Stomach (tissue), 9 donors: ENCODE measurements around the gene FAM3D. TPM values are rescaled to one million over a fixed set of nuclear protein-coding genes. Genes with fewer than 3 reads are reported as not detected.
A peak's percentile ranks its signal among the peaks of the same experiment; 100 is the strongest.

ENCODE experiments used
- DNase-seq, 2 donors: peaks; one replicate each; pipeline versions ENCODE4 v3.0.0 to v3.0.0-alpha.2; 2013 to 2019
- H3K27ac ChIP-seq, 5 donors: fragments of 200-600 bp in 4 of 5; sonication (generic) in 4 of 5; one replicate each; pipeline ENCODE4 v1.5.1; 2013 to 2019; ENCODE audit warnings: mild to moderate bottlenecking in 1 of 5, moderate library complexity in 1 of 5
- H3K27me3 ChIP-seq, 3 donors: fragments of 200-600 bp; sonication (generic); one replicate each; pipeline ENCODE4 v1.5.1; 2017 to 2019; ENCODE audit warnings: mixed run types in 1 of 3
- H3K36me3 ChIP-seq, 4 donors: fragments of 200-600 bp; sonication (generic); 1 replicate in 3 of 4; 2 replicates in 1 of 4; pipeline ENCODE4 v1.5.1; 2016 to 2019
- H3K4me1 ChIP-seq, 4 donors: fragments of 200-600 bp; sonication (generic); one replicate each; pipeline ENCODE4 v1.5.1; 2016 to 2019
- H3K4me3 ChIP-seq, 4 donors: fragments of 200-600 bp; sonication (generic) in 3 of 4; one replicate each; pipeline ENCODE4 v1.5.1; 2016 to 2019; ENCODE audit warnings: mild to moderate bottlenecking in 1 of 4
- H3K9me3 ChIP-seq, 4 donors: fragments of 200-600 bp; sonication (generic); one replicate each; pipeline ENCODE4 v1.5.1; 2016 to 2019
- CTCF ChIP-seq, 7 experiments: fragments of 450-650 bp in 4 of 7; fragments of 200-600 bp in 3 of 7; sonication (generic) in 3 of 7; IDR thresholded peaks; one replicate each; pipeline ENCODE4 v1.5.1; 2016 to 2019; ENCODE audit warnings: antibody characterized with exemption in 7 of 7, control low read depth in 2 of 7, mild to moderate bottlenecking in 1 of 7
- EP300 ChIP-seq: sonication (generic); formaldehyde crosslinking; IDR thresholded peaks from one replicate; pipeline ENCODE4 v1.6.1; 2017; ENCODE audit warnings: antibody characterized with exemption
- POLR2A ChIP-seq, 4 donors: fragments of 450-650 bp; IDR thresholded peaks; one replicate each; pipeline ENCODE4 v1.6.1; 2016; ENCODE audit warnings: antibody characterized with exemption in 4 of 4, control low read depth in 2 of 4, mild to moderate bottlenecking in 1 of 4, moderate library complexity in 1 of 4
- POLR2AphosphoS5 ChIP-seq, 3 donors: sonication (generic); formaldehyde crosslinking; IDR thresholded peaks; one replicate each; pipeline ENCODE4 v1.6.1; 2016; ENCODE audit warnings: antibody characterized with exemption in 3 of 3
- WGBS, 5 donors: extraction: QIAGEN DNeasy Blood & Tissue Kit in 3 of 5; methylation state at CpG; one replicate each; pipeline versions ENCODE4 v1.1.5 to v1.1.7; 2013 to 2018; 5-methylcytosine and 5-hydroxymethylcytosine counted together
- intact Hi-C: fragments of 100-400 bp; cut with DNase I; formaldehyde crosslinking; loops from one replicate; pipeline ENCODE4 v1.15.1; 2023; ENCODE audit warnings: low total_unique reads
- polyA plus RNA-seq, 3 donors: library from polyadenylated mRNA; stranded (reverse); fragments of 200-250 nt; gene quantifications; one replicate each; pipeline ENCODE4 v1.2.3, GENCODE V29; 2013
- total RNA-seq, 5 donors: library from RNA; depleted of rRNA; stranded (reverse); fragments of >200 nt; gene quantifications; one replicate each; pipeline versions ENCODE4 v1.1.0 to v1.2.3, GENCODE V29; 2014 to 2016
- donor health status: healthy with polysubstance abuse.
- donor health status: Bipolar disorder and iron deficiency.
- donor health status: healthy.

Gene FAM3D
- total and polyA plus RNA-seq, 8 donors, result 7.6 to 581 (median 39.1) TPM

- no peak for DNase-seq
Observed at GRCh38 chr3:58664611-58665010, 2.0 kb downstream of the FAM3D start.

GRCh38 chr3:58661836-58662420 is 4.6 kb downstream of the FAM3D start:
- H3K27me3 ChIP-seq, result no peaks in the 10 kb centered on the region
- H3K36me3 ChIP-seq, result no peaks in the 10 kb centered on the region
- H3K9me3 ChIP-seq, result no peaks in the 10 kb centered on the region
- WGBS, 5 donors, result 62 to 80% (median 71%) methylated on average over 6 of the region's 6 CpGs
- H3K4me1 ChIP-seq, result peaks cover 0 to 60% (median 15%) of the 10 kb centered on the region in 4 donors
- DNase-seq, result no peak
- no peak for TF ChIP-seq POLR2AphosphoS5 (IDR thresholded peaks at IDR 0.05)
- no peak for TF ChIP-seq POLR2A (IDR thresholded peaks at IDR 0.05)
- TF ChIP-seq CTCF (IDR thresholded peaks at IDR 0.05), result no peak
- TF ChIP-seq EP300, result no peak
- no peak overlapping the region for H3K27ac ChIP-seq
- intact Hi-C loops, result no loop called here
- H3K4me3 ChIP-seq, result no peak overlapping the region

More at GRCh38 chr3:58664611-58665010, 2.0 kb downstream of the FAM3D start:
- H3K4me3 ChIP-seq, result peak overlapping the region in 2 of 4 donors; percentile 17 to 39
- H3K27me3 ChIP-seq, result no peaks in the 10 kb centered on the region
- H3K36me3 ChIP-seq, result no peaks in the 10 kb centered on the region
- H3K27ac ChIP-seq, result peak overlapping the region in 4 of 5 donors; percentile 5 to 90 (median 47)
- no peak for TF ChIP-seq POLR2AphosphoS5 (IDR thresholded peaks at IDR 0.05)
- TF ChIP-seq EP300, result no peak
- no peak for TF ChIP-seq POLR2A (IDR thresholded peaks at IDR 0.05)
- TF ChIP-seq CTCF (IDR thresholded peaks at IDR 0.05), result no peak
- no peaks in the 10 kb centered on the region for H3K9me3 ChIP-seq
- peaks cover 0 to 41% (median 20%) of the 10 kb centered on the region in 4 donors for H3K4me1 ChIP-seq
- intact Hi-C loops, result no loop called here
- WGBS, 5 donors, result 54 to 89% (median 76%) methylated on average over 3 of the region's 3 CpGs

- no peak for TF ChIP-seq POLR2A (IDR thresholded peaks at IDR 0.05)
- no peak for TF ChIP-seq EP300
- TF ChIP-seq CTCF (IDR thresholded peaks at IDR 0.05), result no peak
- no peak for TF ChIP-seq POLR2AphosphoS5 (IDR thresholded peaks at IDR 0.05)
- H3K27ac ChIP-seq, result no peak overlapping the region
Observed at GRCh38 chr3:58660998-58661397, 5.6 kb downstream of the FAM3D start.

GRCh38 chr3:58659051-58659675 is 7.4 kb downstream of the FAM3D start:
- Histone ChIP-seq H3K27ac (peak overlapping the region in 2 of 5 donors; percentile 18 to 20), H3K9me3 (no peaks in the 10 kb centered on the region), H3K27me3 (no peaks in the 10 kb centered on the region), H3K36me3 (peaks cover 0 to 8% (median 1%) of the 10 kb centered on the region in 4 donors), H3K4me1 (peaks cover 0 to 44% (median 4%) of the 10 kb centered on the region in 4 donors), H3K4me3 (no peak overlapping the region)
- DNase-seq, result peak; percentile 55 to 75
- 49 to 57% (median 51%) methylated on average over 15 of the region's 15 CpGs for WGBS, 5 donors
- intact Hi-C loops, result no loop called here
- TF ChIP-seq POLR2AphosphoS5 (IDR thresholded peaks at IDR 0.05), result peak in 1 of 3 donors; percentile 24
- TF ChIP-seq CTCF (IDR thresholded peaks at IDR 0.05), result peak in 5 of 7 experiments; percentile 16 to 40 (median 23)
- TF ChIP-seq EP300, result no peak
- no peak for TF ChIP-seq POLR2A (IDR thresholded peaks at IDR 0.05)

More at GRCh38 chr3:58660998-58661397, 5.6 kb downstream of the FAM3D start:
- intact Hi-C loops, result no loop called here
- Histone ChIP-seq H3K4me3 (no peak overlapping the region), H3K27me3 (no peaks in the 10 kb centered on the region), H3K9me3 (no peaks in the 10 kb centered on the region), H3K36me3 (no peaks in the 10 kb centered on the region), H3K4me1 (peaks cover 0 to 54% (median 12%) of the 10 kb centered on the region in 4 donors)
- 57 to 75% (median 69%) methylated on average over 6 of the region's 6 CpGs for WGBS, 5 donors
- no peak for DNase-seq
